ENCODE results near the gene CHST12.

DNA sequence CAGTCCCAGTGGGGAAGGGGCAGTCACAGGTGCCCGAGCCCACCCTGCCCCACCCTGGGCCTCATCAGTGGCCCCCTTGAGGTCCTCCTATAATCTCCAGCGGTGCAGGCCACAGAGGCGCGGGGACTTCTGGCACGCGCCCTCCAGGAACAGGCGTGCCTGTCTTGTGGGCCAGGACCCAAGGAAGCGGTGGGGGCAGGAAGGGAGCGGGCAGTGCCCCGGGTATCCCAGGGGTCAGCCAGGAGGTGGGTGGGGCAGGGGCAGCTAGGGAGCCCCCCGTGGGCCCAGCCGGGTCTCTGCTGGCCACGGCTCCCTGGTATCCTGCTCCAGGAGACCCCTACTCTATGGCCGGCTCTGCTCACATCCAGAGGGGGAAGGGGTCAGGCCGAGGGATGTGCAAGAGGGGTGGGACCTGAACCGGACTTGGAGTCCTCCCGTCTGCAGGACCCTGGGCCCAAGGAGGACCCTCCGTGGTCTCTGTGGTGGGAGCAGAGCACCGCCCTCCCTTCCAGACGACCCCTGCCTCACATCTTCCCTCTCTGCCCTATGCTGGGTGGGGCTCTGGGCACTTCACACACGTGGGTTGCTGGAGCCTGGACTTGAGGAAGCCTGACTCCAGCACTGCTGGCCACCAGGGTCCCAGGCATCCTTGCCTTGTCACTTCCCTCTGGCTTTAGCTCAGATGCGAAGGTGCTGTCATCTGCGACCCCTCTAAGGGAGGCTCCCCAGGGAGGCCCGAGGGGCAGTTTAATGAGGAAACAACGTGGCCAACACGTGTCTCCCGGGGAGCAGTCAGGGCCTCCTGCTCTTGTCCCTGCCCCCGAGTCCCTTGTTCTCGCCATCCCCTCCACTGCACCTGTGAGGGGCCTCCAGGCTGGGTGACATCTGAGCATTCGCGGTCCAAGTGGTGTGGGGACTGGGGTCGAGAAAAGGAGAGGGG lies 91.0 kb downstream of the CHST12 start:
- no peak for TF ChIP-seq POLR2A (IDR thresholded peaks at IDR 0.05)
- TF ChIP-seq, protein P1, sequence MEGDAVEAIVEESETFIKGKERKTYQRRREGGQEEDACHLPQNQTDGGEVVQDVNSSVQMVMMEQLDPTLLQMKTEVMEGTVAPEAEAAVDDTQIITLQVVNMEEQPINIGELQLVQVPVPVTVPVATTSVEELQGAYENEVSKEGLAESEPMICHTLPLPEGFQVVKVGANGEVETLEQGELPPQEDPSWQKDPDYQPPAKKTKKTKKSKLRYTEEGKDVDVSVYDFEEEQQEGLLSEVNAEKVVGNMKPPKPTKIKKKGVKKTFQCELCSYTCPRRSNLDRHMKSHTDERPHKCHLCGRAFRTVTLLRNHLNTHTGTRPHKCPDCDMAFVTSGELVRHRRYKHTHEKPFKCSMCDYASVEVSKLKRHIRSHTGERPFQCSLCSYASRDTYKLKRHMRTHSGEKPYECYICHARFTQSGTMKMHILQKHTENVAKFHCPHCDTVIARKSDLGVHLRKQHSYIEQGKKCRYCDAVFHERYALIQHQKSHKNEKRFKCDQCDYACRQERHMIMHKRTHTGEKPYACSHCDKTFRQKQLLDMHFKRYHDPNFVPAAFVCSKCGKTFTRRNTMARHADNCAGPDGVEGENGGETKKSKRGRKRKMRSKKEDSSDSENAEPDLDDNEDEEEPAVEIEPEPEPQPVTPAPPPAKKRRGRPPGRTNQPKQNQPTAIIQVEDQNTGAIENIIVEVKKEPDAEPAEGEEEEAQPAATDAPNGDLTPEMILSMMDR (IDR thresholded peaks at IDR 0.05): no peak
